Glutamatergic neuron (in vitro differentiated cells): Measurements from ENCODE around the gene SYS1. TPM values are rescaled to one million over a fixed set of nuclear protein-coding genes. Genes with fewer than 3 reads are reported as not detected.

ENCODE experiments used
- DNase-seq: peaks from one replicate; pipeline ENCODE4 v3.0.0; 2022
- H3K27ac Mint-ChIP-seq: one replicate; pipeline ENCODE4 v1.8.0; 2020; ENCODE audit warnings: mild to moderate bottlenecking, mixed read lengths, inconsistent platforms; ENCODE audit not compliant: unreplicated experiment
- H3K27me3 Mint-ChIP-seq: one replicate; pipeline ENCODE4 v1.8.0; 2020; ENCODE audit warnings: mild to moderate bottlenecking, moderate library complexity, mixed read lengths, inconsistent platforms; ENCODE audit not compliant: unreplicated experiment
- H3K36me3 Mint-ChIP-seq: one replicate; pipeline ENCODE4 v1.8.0; 2020; ENCODE audit warnings: mild to moderate bottlenecking, mixed read lengths, inconsistent platforms; ENCODE audit not compliant: unreplicated experiment
- H3K4me1 Mint-ChIP-seq: one replicate; pipeline ENCODE4 v1.8.0; 2020; ENCODE audit warnings: mild to moderate bottlenecking, low read depth, mixed read lengths, inconsistent platforms; ENCODE audit not compliant: unreplicated experiment
- H3K4me3 Mint-ChIP-seq: one replicate; pipeline ENCODE4 v1.8.0; 2020; ENCODE audit warnings: mild to moderate bottlenecking, mixed read lengths, inconsistent platforms; ENCODE audit not compliant: unreplicated experiment
- H3K9me3 Mint-ChIP-seq: one replicate; pipeline ENCODE4 v1.8.0; 2020; ENCODE audit warnings: mild to moderate bottlenecking, moderate library complexity, mixed read lengths, inconsistent platforms; ENCODE audit not compliant: unreplicated experiment
- CTCF ChIP-seq: fragments of 200-600 bp; sonication (generic); IDR thresholded peaks from one replicate; pipeline ENCODE4 v1.5.0; 2021; ENCODE audit not compliant: partially characterized antibody, unreplicated experiment
- total RNA-seq: library from RNA; stranded (reverse); fragmentation: NEBNext Ultra II Directional; extraction: Animal tissue kit (Norgen Biotek cat#: 25700); gene quantifications from one replicate; pipeline ENCODE4 v1.2.1, GENCODE V29; 2021; ENCODE audit not compliant: unreplicated experiment

SYS1 gene
- total RNA-seq, 1 donor from 2014 or later = 17.7 TPM

GRCh38 chr20:45352729-45353128, 10.2 kb upstream of the SYS1 start:
- Mint-ChIP-seq H3K36me3 (no peaks in the 10 kb centered on the region), H3K4me3 (no peak overlapping the region), H3K27ac (no peak overlapping the region), H3K9me3 (no peaks in the 10 kb centered on the region), H3K4me1 (no peaks in the 10 kb centered on the region), H3K27me3 (no peaks in the 10 kb centered on the region)
- TF ChIP-seq CTCF = no peak
- DNase-seq = no peak

GRCh38 chr20:45353746-45354145, 9.2 kb upstream of the SYS1 start:
- Mint-ChIP-seq H3K27ac (no peak overlapping the region), H3K4me1 (no peaks in the 10 kb centered on the region), H3K9me3 (no peaks in the 10 kb centered on the region), H3K36me3 (no peaks in the 10 kb centered on the region), H3K4me3 (no peak overlapping the region), H3K27me3 (no peaks in the 10 kb centered on the region)
- no peak for TF ChIP-seq CTCF
- no peak for DNase-seq

- no peak overlapping the region for H3K27ac Mint-ChIP-seq
- H3K4me3 Mint-ChIP-seq = no peak overlapping the region
- H3K9me3 Mint-ChIP-seq = no peaks in the 10 kb centered on the region
- TF ChIP-seq CTCF = no peak
- no peak for DNase-seq
- no peaks in the 10 kb centered on the region for H3K4me1 Mint-ChIP-seq
- H3K27me3 Mint-ChIP-seq = no peaks in the 10 kb centered on the region
- no peaks in the 10 kb centered on the region for H3K36me3 Mint-ChIP-seq
Observed at GRCh38 chr20:45354423-45355208, 8.3 kb upstream of the SYS1 start.

- Mint-ChIP-seq H3K9me3 (no peaks in the 10 kb centered on the region), H3K27ac (no peak overlapping the region), H3K4me1 (no peaks in the 10 kb centered on the region), H3K27me3 (no peaks in the 10 kb centered on the region), H3K4me3 (no peak overlapping the region), H3K36me3 (no peaks in the 10 kb centered on the region)
- TF ChIP-seq CTCF = no peak
- DNase-seq = no peak
Observed at GRCh38 chr20:45355209-45356084, 7.5 kb upstream of the SYS1 start.
